Activated T-cell treated with anti-CD3 and anti-CD28 coated beads for 4 hours (primary cell): Measurements from ENCODE around the gene TTC7B.

Experiments used
- DNase-seq: peaks from one replicate; pipeline ENCODE4 v3.0.0-alpha.2; 2020

The TTC7B gene

GRCh38 chr14:90699016-90699415, 117.2 kb downstream of the TTC7B start:
- DNase-seq: no peak

GRCh38 chr14:90698379-90698869, 117.8 kb downstream of the TTC7B start:
- no peak for DNase-seq

GRCh38 chr14:90697577-90698206, 118.5 kb downstream of the TTC7B start:
- DNase-seq: peak; percentile 75

GRCh38 chr14:90697132-90697531, 119.1 kb downstream of the TTC7B start:
- DNase-seq: no peak

GRCh38 chr14:90696720-90697119, 119.5 kb downstream of the TTC7B start:
- no peak for DNase-seq

- no peak for DNase-seq
Observed at GRCh38 chr14:90695997-90696660, 120.1 kb downstream of the TTC7B start.

- DNase-seq: no peak
Observed at GRCh38 chr14:90693413-90693812, 122.8 kb downstream of the TTC7B start.

GRCh38 chr14:90692826-90693225, 123.4 kb downstream of the TTC7B start:
- DNase-seq: no peak

GRCh38 chr14:90692061-90692460, 124.2 kb downstream of the TTC7B start:
- no peak for DNase-seq

- DNase-seq: no peak
Observed at GRCh38 chr14:90691627-90692026, 124.6 kb downstream of the TTC7B start.

- DNase-seq: no peak
Observed at GRCh38 chr14:90687680-90688079, 128.6 kb downstream of the TTC7B start.

GRCh38 chr14:90682615-90683014, 133.6 kb downstream of the TTC7B start:
- no peak for DNase-seq

- DNase-seq: no peak
Observed at GRCh38 chr14:90681929-90682328, 134.3 kb downstream of the TTC7B start.

- no peak for DNase-seq
Observed at GRCh38 chr14:90678846-90679362, 137.3 kb downstream of the TTC7B start.

GRCh38 chr14:90678420-90678819, 137.8 kb downstream of the TTC7B start:
- DNase-seq: no peak

GRCh38 chr14:90677484-90678050, 138.7 kb downstream of the TTC7B start:
- DNase-seq: peak; percentile 17

GRCh38 chr14:90676912-90677311, 139.3 kb downstream of the TTC7B start:
- no peak for DNase-seq

- no peak for DNase-seq
Observed at GRCh38 chr14:90676356-90676755, 139.9 kb downstream of the TTC7B start.

GRCh38 chr14:90675399-90675798, 140.8 kb downstream of the TTC7B start:
- no peak for DNase-seq

GRCh38 chr14:90674716-90675115, 141.5 kb downstream of the TTC7B start:
- no peak for DNase-seq

GRCh38 chr14:90674043-90674670, 142.1 kb downstream of the TTC7B start:
- DNase-seq: no peak

- DNase-seq: no peak
Observed at GRCh38 chr14:90671382-90672234, 144.6 kb downstream of the TTC7B start.

GRCh38 chr14:90669731-90670130, 146.5 kb downstream of the TTC7B start:
- DNase-seq: no peak
